HepG2 (cell line): Measurements from ENCODE around the gene MC1R. TPM values are rescaled to one million over a fixed set of nuclear protein-coding genes. Genes with fewer than 3 reads are reported as not detected.

Source experiments
- ATAC-seq: fragments of 200-7000 bp; cut with Tn5 transposase; 3 replicates; pipeline ENCODE4 v1.9.1; 2020; ENCODE audit warnings: mild to moderate bottlenecking, moderate library complexity
- BruUV-seq: library from RNA; stranded (reverse); fragments of 400-500 nt; replicated peaks from 2 replicates; lab custom pipeline; 2021; lab: Mats Ljungman, UMichigan
- CTCF ChIA-PET: fragments of 300-600 bp; formaldehyde crosslinking; extraction: SDS; loops from one replicate; lab custom pipeline; 2021; ENCODE audit warnings: low total read pairs, inconsistent platforms, low intra/inter-chr PET ratio; lab: Yijun Ruan, JAX
- POLR2A ChIA-PET: fragments of 350-600 bp; sonication (Branson Sonifier 250); formaldehyde crosslinking; loops from one replicate; lab custom pipeline; 2020; ENCODE audit warnings: antibody characterized with exemption, inconsistent platforms; lab: Yijun Ruan, JAX
- DNase-seq: peaks from one replicate; pipeline ENCODE4 v3.0.0-alpha.2; 2015; ENCODE audit warnings: low spot score
- FAIRE-seq: peaks from 3 replicates; lab custom pipeline; 2011; peaks lifted over from hg19 to GRCh38; lab: Jason Lieb, UNC
- H2AFZ ChIP-seq: one replicate; pipeline ENCODE4 v1.6.1; 2011; ENCODE audit warnings: low read length, inconsistent platforms
- H3K27ac ChIP-seq: fragments of 300-600 bp; 3 replicates; pipeline ENCODE4 v1.8.0; 2011; ENCODE audit warnings: mixed run types, mild to moderate bottlenecking, mixed read lengths, low read length, inconsistent platforms; ENCODE audit not compliant: insufficient read depth; ENCODE audit errors: extremely low read length
- H3K27me3 ChIP-seq, 2 experiments: fragments of 200-600 bp in 1 of 2; 2 replicates in 1 of 2; 3 replicates in 1 of 2; pipeline versions ENCODE4 v1.6.0 to v1.8.0; 2011; ENCODE audit warnings: low read length in 2 of 2, mild to moderate bottlenecking in 2 of 2, moderate library complexity in 2 of 2, inconsistent platforms in 1 of 2; ENCODE audit not compliant: insufficient read depth in 2 of 2, control insufficient read depth in 1 of 2
- H3K36me3 ChIP-seq, 2 experiments: fragments of 200-600 bp in 1 of 2; replicated peaks in 1 of 2; 2 replicates in 1 of 2; 3 replicates in 1 of 2; pipeline versions ENCODE4 v1.5.1 to v1.8.0; 2011; ENCODE audit warnings: low read length in 2 of 2, inconsistent platforms in 1 of 2; ENCODE audit not compliant: insufficient read depth in 2 of 2, control insufficient read depth in 1 of 2
- H3K4me1 ChIP-seq: 2 replicates; pipeline ENCODE4 v1.5.1; 2012; ENCODE audit warnings: low read length, inconsistent platforms; ENCODE audit not compliant: insufficient read depth
- H3K4me2 ChIP-seq: 2 replicates; pipeline ENCODE4 v1.6.0; 2011; ENCODE audit warnings: low read depth, low read length, inconsistent platforms
- H3K4me3 ChIP-seq, 3 experiments: fragments of 200-600 bp in 1 of 3; sonication (generic), shearing (Covaris generic) in 1 of 3; replicated peaks in 1 of 3; 2 replicates each; pipeline ENCODE4 v1.5.1; 2011 to 2016; ENCODE audit warnings: low read length in 3 of 3, inconsistent platforms in 2 of 3, low read depth in 2 of 3, mild to moderate bottlenecking in 2 of 3, control low read depth in 1 of 3, mixed read lengths in 1 of 3; ENCODE audit not compliant: insufficient read depth in 1 of 3
- H3K79me2 ChIP-seq: one replicate; pipeline ENCODE4 v1.6.1; 2011; ENCODE audit warnings: low read length, inconsistent platforms; ENCODE audit not compliant: insufficient read depth
- H3K9ac ChIP-seq: 2 replicates; pipeline ENCODE4 v1.6.0; 2011; ENCODE audit warnings: mild to moderate bottlenecking, low read depth, low read length, inconsistent platforms; ENCODE audit not compliant: insufficient read depth
- H3K9me3 ChIP-seq: 2 replicates; pipeline ENCODE4 v1.5.1; 2012; ENCODE audit warnings: mild to moderate bottlenecking, low read length
- H4K20me1 ChIP-seq: 2 replicates; pipeline ENCODE4 v1.6.0; 2011; ENCODE audit warnings: inconsistent platforms, mild to moderate bottlenecking, low read length, moderate library complexity; ENCODE audit not compliant: insufficient read depth
- ELF4 ChIP-seq: sonication (generic); formaldehyde crosslinking; IDR thresholded peaks from 2 replicates; pipeline ENCODE4 v1.5.0; 2020; ENCODE audit warnings: missing genetic modification reagents, mild to moderate bottlenecking, moderate library complexity, borderline replicate concordance
- ERF ChIP-seq: IDR thresholded peaks from 2 replicates; pipeline ENCODE4 v1.6.1; 2018; ENCODE audit warnings: missing biosample characterization, missing genetic modification reagents
- IRF2 ChIP-seq: IDR thresholded peaks from 2 replicates; pipeline ENCODE4 v1.6.1; 2018; ENCODE audit warnings: missing genetic modification reagents, missing compliant biosample characterization
- NFIC ChIP-seq: IDR thresholded peaks from 2 replicates; pipeline ENCODE4 v1.6.1; 2012; ENCODE audit warnings: mild to moderate bottlenecking, low read length, inconsistent platforms
- POLR2AphosphoS2 ChIP-seq: IDR thresholded peaks from 2 replicates; pipeline ENCODE4 v1.6.1; 2011; ENCODE audit warnings: low read depth, low read length, improper control_type of control experiment
- RBFOX2 ChIP-seq: fragments of 200-400 bp; formaldehyde crosslinking; IDR thresholded peaks from 2 replicates; pipeline ENCODE4 v1.6.1; 2017; ENCODE audit warnings: low read depth, mild to moderate bottlenecking, low read length
- REXO4 ChIP-seq: sonication (generic); formaldehyde crosslinking; IDR thresholded peaks from 2 replicates; pipeline ENCODE4 v1.8.0; 2022; ENCODE audit warnings: missing genetic modification reagents, mild to moderate bottlenecking, borderline replicate concordance
- RFXANK ChIP-seq: IDR thresholded peaks from 2 replicates; pipeline ENCODE4 v1.6.1; 2016
- ZNF292 ChIP-seq: sonication (generic); formaldehyde crosslinking; IDR thresholded peaks from 2 replicates; pipeline ENCODE4 v1.8.1; 2022; ENCODE audit warnings: mild to moderate bottlenecking, low read depth, missing genetic modification reagents, borderline replicate concordance
- ZNF318 ChIP-seq: sonication (generic); formaldehyde crosslinking; IDR thresholded peaks from 2 replicates; pipeline ENCODE4 v1.4.0; 2020; ENCODE audit warnings: mild to moderate bottlenecking, missing genetic modification reagents
- ZNF326 ChIP-seq: sonication (generic); formaldehyde crosslinking; IDR thresholded peaks from 2 replicates; pipeline ENCODE4 v1.4.0; 2020; ENCODE audit warnings: missing genetic modification reagents, borderline replicate concordance
- ZNF329 ChIP-seq: sonication (generic); formaldehyde crosslinking; IDR thresholded peaks from 2 replicates; pipeline ENCODE4 v1.9.0; 2021; ENCODE audit warnings: low read depth, mild to moderate bottlenecking, missing genetic modification reagents
- ZNF354B ChIP-seq: sonication (generic); formaldehyde crosslinking; IDR thresholded peaks from 2 replicates; pipeline ENCODE4 v1.8.0; 2022; ENCODE audit warnings: mild to moderate bottlenecking, missing genetic modification reagents
- ZNF430 ChIP-seq: sonication (generic); formaldehyde crosslinking; IDR thresholded peaks from 2 replicates; pipeline ENCODE4 v1.9.0; 2021; ENCODE audit warnings: mild to moderate bottlenecking, missing genetic modification reagents
- WGBS: methylation state at CpG from one replicate; pipeline ENCODE4 v1.1.6; 2017; ENCODE audit warnings: low lambda C conversion rate; 5-methylcytosine and 5-hydroxymethylcytosine counted together
- in situ Hi-C: cut with HindIII; loops from 2 replicates; pipeline ENCODE4 v1.10.0; 2017; ENCODE audit warnings: low pct_unique_long_range_greater_than_20kb; ENCODE audit not compliant: extremely low pct_ligation_motif_present
- intact Hi-C: fragments of 100-400 bp; cut with micrococcal nuclease; formaldehyde crosslinking; loops from one replicate; pipeline ENCODE4 v1.10.0; 2022; ENCODE audit not compliant: unreplicated experiment
- polyA plus RNA-seq, 8 experiments: library from polyadenylated mRNA; depleted of rRNA in 3 of 8; stranded (reverse) in 7 of 8; unstranded in 1 of 8; fragments of >200 nt; fragmentation: Illumina TruSeq in 4 of 8; extraction: Trizol in 4 of 8; gene quantifications; 2 replicates each; pipeline versions ENCODE4 v1.2.1 to v1.2.3, GENCODE V29; 2011 to 2016; ENCODE audit warnings: low read depth in 4 of 8, missing spikeins in 1 of 8, mixed read lengths in 1 of 8; ENCODE audit not compliant: insufficient read depth in 1 of 8
- total RNA-seq, 5 experiments: library from RNA; depleted of rRNA; stranded (reverse); fragments of >200 nt; fragmentation: Illumina TruSeq; extraction: Trizol; gene quantifications; 2 replicates each; pipeline ENCODE4 v1.2.3, GENCODE V29; 2016; ENCODE audit warnings: low read depth in 1 of 5
- TF ChIP-seq, protein P1 (sequence below): sonication (generic); formaldehyde crosslinking; IDR thresholded peaks from 2 replicates; pipeline ENCODE4 v1.4.0; 2020; ENCODE audit warnings: mild to moderate bottlenecking, low read depth, missing genetic modification reagents

The MC1R gene
- total and polyA plus RNA-seq, 2 of the 13 experiments (the other 11 are each of a cell fraction or from before 2014, with no cell fraction given) = 9.1 to 14.8 TPM

DNA sequence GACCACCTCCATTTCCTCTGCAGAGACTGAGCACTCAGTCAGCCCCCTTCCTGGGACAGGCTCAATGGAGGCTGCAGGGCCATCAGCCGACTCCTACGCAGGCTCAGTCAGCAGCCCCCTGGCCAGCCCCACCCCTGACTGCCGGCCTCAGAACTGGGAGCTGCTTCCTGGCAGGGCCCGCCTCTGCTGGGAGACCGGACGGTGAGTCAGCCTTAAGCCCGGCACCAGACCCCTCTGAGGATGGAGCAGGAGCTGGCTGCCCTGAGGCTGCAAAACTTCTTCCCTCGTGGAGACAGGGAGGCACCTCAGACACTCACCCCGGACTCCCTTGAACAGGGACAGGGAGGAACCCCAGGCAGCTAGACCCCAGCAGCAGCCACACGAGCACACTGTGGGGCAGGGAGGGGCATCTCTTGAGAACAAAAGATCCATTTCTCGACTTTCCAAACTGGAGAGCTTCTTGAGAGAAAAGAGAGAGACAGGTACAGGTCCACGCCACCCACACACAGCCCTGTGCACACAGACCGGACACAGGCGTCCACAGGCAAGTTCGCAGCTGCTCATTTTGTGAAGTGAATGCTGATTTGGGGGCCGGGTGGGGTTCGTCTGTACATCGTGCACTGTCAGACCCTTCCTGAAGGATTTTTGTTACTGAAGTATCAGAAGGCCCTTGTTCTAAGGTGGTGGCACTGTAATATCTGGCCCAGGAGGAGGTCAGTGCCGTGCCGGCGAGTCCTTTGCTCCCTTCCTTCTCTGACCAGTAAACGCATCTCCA lies 3.2 kb downstream of the MC1R start:
- ChIA-PET CTCF (no interaction called here), POLR2A (interaction anchor here (0.7 to 4.8 kb wide), 27 partner anchors 10 to 251 kb away, joined by 3 to 86 read pairs (median 6); partner anchors contain the start of genes DBNDD1, DEF8, FANCA and SPIRE2)
- no peak overlapping the region for H2AFZ ChIP-seq
- H3K36me3 ChIP-seq = no peaks in the 10 kb centered on the region
- TSS peak; percentile 83 for BruUV-seq
- H3K79me2 ChIP-seq = peaks cover 36% of the 10 kb centered on the region
- no peaks in the 10 kb centered on the region for H3K9me3 ChIP-seq
- intact Hi-C loops = loop anchor here (5.0 kb wide), 1 partner anchor 100 kb away; no protein-coding TSS in a partner anchor
- peak overlapping the region; percentile 97 for H3K9ac ChIP-seq
- H4K20me1 ChIP-seq = peaks cover 30% of the 10 kb centered on the region
- FAIRE-seq (peak; percentile 53), DNase-seq (peak; percentile 85), ATAC-seq (peak; percentile 57)
- peak overlapping the region; percentile 98 for H3K4me2 ChIP-seq
- H3K27ac ChIP-seq = peak overlapping the region; percentile 88
- in situ Hi-C loops = loop anchor here (5.0 kb wide), 1 partner anchor 100 kb away; no protein-coding TSS in a partner anchor
- H3K4me3 ChIP-seq = peak overlapping the region; percentile 64 to 90 (median 74)
- H3K27me3 ChIP-seq = no peaks in the 10 kb centered on the region; a peak in 1 of 5 replicates
- H3K4me1 ChIP-seq = peaks cover 64% of the 10 kb centered on the region
- WGBS = 0% methylated on average over 15 of the region's 22 CpGs
- TF ChIP-seq ZNF318 (0 out of 2 replicates have a peak, but pooled peaks have one; percentile 4), REXO4 (CRISPR knock-in tag) (peak; percentile 15; the same call in 1 of the 2 replicates), IRF2 (CRISPR knock-in tag) (peak; percentile 49; the same call in 1 of the 2 replicates), ERF (CRISPR knock-in tag) (peak; percentile 90), POLR2AphosphoS2 (peak; percentile 82; the same call in 1 of the 2 replicates), ZNF354B (CRISPR knock-in tag) (no peak), ELF4 (CRISPR knock-in tag) (0 out of 2 replicates have a peak, but pooled peaks have one; percentile 12), RFXANK (peak; percentile 78), ZNF329 (CRISPR knock-in tag) (peak; percentile 66), ZNF292 (no peak), ZNF430 (CRISPR knock-in tag) (peak; percentile 36; the same call in 1 of the 2 replicates), NFIC (no peak), RBFOX2 (peak; percentile 66), ZNF326 (peak; percentile 22; the same call in 1 of the 2 replicates)
- TF ChIP-seq, protein P1, sequence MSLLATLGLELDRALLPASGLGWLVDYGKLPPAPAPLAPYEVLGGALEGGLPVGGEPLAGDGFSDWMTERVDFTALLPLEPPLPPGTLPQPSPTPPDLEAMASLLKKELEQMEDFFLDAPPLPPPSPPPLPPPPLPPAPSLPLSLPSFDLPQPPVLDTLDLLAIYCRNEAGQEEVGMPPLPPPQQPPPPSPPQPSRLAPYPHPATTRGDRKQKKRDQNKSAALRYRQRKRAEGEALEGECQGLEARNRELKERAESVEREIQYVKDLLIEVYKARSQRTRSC = no peak
